Daoy (cell line): ENCODE results near the gene TIMD4. TPM values are rescaled to one million over a fixed set of nuclear protein-coding genes. Genes with fewer than 3 reads are reported as not detected.
"Not testable (repeated sequence)": the region's sequence is repeated elsewhere in the genome, so short reads cannot be mapped to it uniquely, and the experiment has no call there.

ENCODE experiments used
- DNase-seq: peaks from one replicate; pipeline ENCODE4 v3.0.0-alpha.2; 2015; ENCODE audit warnings: low read depth
- total RNA-seq: library from RNA; depleted of rRNA; stranded (reverse); fragments of >200 nt; shearing (Covaris generic); gene quantifications from 2 replicates; pipeline ENCODE4 v1.2.3, GENCODE V29; 2014; rRNA removed

TIMD4 gene
- total RNA-seq = not detected in 2 replicates

DNA sequence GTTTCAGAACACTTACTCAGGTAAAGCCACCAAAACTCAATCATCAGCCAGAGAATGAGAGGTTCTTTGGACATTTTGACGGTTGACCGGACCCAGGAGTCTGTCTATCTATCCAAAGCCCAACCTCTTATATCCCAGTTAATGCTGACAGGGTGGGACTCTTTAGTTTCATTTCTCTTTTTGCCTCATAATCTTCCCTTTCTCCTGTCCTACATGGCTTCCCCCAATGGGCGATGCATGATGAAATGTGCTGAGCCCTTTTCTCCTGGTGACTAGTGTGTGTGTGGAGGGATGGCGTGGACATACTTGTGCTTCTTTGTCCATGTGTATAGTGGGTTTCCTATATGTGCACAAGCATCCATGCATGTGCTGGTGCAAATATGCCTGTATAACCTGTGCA, at the start of gene TIMD4:
TSS of gene TIMD4 (minus strand) at position 102 of the 400 bp plus-strand sequence. CDS start at position 74, 28 bp downstream.
- DNase-seq = no peak

DNA sequence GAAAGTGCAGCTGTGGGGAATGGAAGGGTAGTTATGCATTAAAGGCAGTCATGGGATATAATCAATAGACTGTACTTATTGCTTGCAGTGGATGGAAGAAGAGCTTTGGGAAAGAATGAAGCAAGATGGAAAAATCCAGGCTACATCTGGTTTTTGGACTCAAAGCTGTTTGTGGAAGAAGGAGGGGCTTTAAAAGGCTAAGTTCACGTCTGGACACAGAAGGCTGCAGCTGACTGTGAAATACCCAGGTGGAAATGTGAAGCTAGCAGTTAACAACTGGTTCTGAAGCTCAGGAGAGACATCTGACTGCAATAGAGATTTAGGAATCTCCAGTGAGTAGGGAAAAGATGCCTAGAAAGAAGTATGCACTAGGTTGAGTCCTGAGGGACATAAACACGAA, 43.2 kb upstream of the TIMD4 start:
- no peak for DNase-seq

DNA sequence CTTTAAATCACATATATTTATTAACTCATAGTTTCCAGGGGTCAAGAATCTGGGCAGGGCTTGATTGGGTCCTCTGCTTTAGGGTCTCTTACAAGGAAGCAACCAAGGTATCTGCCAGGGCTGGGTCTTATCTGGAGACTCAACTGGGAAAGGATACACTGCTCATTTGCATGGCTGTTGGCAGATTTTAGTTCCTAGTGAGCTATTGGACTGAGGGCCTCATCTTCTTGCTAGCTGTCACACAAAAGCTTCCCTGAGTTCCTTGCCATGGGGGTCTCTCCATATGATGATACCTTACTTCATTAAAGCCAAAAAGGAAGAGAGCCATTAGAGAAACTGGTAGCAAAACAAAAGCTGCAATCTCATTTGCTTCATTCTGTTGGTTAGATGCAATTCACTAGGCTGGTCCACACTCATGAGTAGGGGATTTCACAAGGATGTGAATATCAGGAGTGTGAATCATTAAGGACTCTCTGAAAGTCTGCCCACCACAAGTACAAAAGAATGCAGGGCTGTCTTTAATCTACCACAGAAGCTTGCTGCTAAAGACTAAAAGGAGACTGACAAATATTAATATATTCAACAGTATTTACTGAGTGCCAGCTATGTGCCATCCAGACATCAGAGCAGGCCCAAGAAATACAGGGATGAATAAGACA, 42.0 kb upstream of the TIMD4 start:
- DNase-seq = peak; percentile 25

DNA sequence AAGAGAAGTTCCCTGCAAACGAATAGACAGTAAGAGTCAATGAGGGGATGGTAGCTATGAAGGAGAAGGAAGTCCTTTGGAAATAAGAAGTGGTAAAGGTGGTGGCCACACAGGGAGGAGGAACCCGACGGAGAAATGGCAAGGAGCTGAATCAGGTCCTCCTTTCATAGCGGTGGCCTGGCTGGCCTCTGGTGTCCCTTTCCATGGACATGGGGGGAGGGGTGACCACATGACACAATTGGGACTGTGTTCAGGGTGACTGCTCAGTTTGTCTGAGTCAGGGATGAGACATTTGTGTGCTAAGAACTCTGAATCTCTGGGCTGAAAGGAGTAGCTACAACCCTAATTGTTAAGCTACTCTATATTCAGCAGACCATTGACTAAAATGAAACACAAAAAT, 28.7 kb upstream of the TIMD4 start:
- peak; percentile 12 for DNase-seq

DNA sequence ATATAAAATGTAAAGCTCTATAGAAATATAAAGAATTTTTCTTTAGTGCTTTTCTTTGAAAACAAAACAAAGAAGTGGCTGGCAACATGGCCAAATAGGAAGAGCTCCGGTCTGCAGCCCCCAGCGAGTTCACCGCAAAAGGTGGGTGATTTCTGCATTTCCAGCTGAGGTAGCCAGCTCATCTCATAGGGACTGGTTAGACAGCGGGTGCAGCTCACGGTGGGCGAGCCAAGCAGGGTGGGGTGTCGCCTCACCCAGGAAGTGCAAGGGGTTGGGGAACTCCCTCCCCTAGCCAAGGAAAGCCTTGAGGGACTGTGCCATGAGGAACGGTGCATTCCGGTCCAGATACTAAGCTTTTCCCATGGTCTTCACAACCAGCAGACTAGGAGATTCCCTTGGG, 21.0 kb upstream of the TIMD4 start:
- DNase-seq = no peak

DNA sequence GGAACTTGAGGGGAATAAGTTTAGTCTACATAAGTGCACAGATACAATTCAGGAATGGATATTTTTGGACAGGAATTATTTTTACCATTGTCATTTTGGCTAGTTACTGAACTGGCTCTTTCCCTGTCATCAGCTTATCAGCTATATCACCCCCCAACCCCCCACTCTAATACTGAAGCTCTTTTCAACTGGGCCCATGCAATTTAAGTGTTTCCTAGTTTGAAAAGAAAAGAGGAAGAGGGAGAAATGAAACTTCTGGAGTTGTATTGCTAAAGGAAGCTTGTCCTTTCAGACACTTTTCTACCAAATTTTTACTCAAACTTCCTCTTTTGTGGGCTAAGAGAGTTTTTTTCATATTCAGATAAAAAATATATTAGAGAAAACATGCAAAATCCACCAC, 18.5 kb upstream of the TIMD4 start:
- no peak for DNase-seq

DNA sequence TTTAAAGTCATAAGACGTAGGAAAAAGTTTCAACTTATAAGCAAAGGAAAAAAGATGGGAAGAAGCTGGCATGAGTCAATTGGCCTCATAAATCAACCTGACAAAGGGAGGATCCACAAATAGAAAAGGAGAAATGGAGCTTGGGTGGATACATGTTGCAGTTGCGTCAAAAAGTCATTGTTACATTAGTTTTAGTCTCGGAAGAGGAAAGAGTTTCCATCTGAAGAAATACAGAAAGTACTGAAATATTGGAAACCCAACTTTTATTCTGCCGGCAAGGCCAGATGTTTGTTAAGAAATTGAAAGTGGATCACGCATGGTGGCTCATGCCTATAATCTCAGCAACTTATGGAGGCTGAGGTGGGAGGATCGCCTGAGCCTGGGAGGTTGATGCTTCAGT, 11.3 kb upstream of the TIMD4 start:
- no peak for DNase-seq

DNA sequence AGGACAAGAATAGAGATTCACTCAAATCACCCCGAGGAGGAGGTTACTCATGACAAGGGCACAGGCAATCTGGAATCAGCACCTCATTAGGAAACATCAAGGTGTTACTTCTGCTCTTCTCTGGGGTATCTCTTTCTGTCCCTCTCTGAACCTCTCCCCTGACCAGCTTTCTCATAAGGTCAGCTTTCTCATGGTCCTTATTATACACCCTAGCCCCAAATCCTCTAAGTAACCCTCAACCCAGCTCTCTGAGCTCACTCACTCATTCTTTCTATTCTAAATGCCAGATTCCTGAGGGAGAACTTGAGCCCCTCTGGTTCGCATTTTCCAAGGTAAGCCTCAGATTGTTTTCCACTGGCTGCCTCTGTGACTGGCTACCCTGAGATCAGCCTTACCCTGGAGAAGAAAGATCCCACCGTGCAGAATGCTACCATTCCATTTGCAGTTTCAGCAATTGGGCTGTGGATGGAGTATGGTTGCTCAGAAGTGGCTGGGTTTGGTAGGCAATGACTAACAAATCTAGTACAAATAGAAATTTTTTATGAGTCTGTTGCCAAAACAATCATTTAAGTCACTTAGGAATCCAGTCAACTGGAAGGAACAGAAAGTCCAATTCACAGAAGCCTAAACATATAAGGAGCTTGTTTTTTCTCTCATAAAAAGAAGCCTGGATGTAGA, 9.0 kb upstream of the TIMD4 start:
- peak; percentile 33 for DNase-seq

DNA sequence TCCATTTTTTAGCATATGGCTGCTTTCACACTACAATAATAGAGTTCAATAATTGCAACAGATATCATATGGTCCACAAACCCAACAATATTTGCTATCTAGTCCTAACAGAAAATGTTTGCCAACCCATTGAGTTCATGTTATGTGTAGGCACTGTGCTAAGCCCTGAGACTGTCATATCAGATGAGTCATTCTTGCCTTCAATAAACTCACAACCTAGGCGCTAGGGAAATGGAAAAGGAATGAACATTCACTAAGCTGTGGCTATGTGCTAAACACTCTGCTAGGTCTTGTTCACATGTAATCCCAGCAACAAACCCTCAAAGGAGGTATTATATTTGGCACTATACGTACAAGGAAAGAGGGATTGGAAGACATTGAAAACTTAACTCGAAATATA, 8.4 kb upstream of the TIMD4 start:
- no peak for DNase-seq

DNA sequence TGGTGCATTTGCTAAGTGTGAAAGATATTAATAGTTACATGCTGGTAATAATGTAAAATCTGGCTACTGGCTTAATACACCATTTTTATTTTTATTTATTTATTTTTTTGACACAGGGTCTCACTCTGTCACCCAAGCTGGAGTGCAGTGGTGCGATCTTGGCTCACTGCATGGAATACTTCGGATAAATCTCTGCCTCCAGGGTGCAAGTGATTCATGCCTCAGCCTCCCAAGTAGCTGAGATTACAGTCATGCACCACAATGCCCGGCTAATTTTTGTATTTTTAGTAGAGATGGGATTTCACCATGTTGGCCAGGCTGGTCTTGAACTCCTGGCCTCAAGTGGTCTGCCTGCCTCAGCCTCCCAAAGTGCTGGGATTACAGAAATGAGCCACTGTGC, 4.4 kb upstream of the TIMD4 start:
- DNase-seq = peak; percentile 11

DNA sequence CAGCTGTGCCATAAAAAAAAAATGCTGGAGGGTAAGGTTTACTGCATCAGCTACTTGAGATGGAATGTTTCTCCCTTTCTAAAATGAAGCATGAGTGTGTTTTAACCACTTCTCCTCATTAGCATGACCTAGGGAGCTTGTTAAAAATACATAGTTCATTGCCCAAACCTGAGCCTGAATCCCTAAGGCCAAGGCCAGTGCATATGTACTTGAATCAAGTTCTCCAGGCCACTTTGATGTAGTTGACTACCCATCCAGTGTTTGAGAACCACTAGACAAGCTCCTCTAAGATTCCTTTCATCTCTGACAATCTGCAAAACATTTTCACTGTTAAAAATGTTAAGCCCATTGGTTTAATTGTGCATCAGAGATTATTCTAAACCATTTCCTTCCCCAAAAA, 6.7 kb downstream of the TIMD4 start:
- DNase-seq = no peak

DNA sequence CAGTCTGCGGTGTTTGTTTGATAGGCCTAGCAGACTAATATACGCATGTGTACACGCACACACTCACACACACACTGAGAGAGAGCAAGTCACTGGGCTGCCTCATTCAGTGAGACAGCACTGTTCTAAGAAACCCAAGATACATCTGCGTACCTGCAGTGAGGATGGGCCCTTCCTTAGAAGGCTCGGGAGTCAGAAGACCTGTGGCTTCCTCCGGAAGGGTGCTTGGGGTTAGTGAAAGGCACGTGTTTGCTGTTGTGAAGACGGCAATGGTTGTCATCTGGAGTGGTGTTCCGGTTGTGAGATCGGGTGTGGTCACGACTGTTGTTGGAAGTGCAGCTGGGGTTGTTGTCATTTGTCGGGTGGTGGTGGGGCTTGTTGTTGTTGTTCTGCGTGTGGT, 11.7 kb downstream of the TIMD4 start:
- DNase-seq = no peak

DNA sequence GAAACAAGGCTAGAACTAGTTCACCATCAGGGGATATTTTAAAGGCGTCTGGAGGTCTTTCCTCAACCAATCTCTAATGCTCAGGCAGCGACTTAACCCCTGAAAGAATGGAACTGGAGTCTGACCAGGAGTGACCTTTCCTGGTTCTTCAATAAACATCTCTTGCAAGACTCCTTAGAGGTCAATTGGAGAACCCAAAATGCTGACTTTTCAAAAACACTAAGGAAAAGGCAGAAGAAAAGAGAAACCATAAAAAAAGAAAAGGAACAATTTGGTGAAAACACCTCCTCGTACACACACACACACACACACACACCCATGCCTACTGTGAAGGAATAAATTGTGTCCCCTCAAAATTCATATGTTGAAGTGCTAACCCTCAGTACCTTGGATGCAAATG, 12.3 kb downstream of the TIMD4 start:
- DNase-seq = no peak

DNA sequence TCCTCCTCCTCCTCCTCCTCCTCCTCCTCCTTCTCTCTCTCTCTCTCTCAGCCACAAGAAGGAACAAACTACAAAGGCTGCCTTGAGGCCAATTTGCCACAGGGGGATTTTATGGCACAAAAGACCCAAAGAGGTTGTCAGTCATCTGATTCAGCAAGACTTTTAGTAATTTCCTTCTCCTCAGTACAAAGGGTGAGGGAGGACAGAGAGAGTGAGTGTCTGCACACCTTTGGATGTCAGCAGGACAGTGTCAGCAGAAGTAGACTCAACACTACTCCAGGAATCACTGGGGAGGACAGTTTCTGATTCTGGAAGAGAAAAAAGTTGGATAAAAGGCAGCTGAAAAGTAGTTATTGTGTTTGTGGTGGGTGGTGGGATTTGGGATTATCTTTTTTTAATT, 13.6 kb downstream of the TIMD4 start:
- DNase-seq = no peak

DNA sequence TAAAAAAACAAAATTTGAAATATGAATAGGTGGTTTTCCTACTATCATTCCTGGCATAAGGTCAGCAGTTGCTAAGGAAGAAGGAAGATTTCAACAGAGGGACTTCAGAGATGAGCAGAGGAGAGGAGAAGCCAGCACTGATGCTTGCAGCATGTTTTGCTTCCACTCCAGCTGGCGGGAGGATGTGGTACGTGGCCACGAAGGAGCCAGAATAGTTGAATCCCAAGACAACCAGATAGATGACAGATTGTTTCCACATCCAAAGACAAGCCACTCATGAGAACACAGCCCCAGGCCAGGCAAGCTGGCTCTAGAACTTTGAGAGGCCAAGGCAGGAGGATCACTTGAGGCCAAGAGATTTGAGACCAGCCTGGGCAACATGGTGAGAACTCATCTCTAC, 15.1 kb downstream of the TIMD4 start:
- no peak for DNase-seq

DNA sequence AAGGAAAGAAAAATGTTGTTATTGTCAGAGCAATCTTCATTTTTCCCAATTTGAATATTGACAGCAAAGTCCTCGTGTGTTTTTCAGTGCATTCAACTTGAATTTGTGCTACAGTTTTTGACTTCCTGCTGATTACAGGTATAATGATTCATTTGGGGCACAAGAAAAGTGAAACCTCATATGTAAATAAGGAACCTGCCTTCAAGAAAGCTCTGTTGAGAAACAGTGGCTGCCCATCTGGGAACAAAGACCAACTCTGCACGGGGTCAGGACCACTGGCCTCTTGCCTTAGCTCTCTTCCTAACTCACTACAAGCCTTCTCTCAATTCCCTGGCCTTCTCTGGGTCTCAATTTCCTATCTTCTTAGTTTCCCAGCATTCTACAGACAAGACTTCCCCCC, 21.0 kb downstream of the TIMD4 start:
- no peak for DNase-seq

DNA sequence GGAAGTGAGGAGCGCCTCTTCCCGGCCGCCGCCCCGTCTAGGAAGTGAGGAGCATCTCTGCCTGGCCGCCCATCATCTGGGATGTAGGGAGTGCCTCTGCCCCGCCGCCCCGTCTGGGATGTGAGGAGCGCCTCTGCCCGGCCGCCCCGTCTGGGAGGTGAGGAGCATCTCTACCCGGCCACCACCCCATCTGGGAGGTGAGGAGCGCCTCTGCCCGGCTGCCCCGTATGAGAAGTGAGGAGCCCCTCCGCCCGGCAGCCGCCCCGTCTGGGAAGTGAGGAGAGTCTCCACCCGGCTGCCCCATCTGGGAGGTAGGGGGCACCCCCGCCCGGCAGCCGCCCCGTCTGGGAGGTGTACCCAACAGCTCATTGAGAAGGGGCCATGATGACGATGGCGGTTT, 22.6 kb downstream of the TIMD4 start:
- not testable (repeated sequence) for DNase-seq

DNA sequence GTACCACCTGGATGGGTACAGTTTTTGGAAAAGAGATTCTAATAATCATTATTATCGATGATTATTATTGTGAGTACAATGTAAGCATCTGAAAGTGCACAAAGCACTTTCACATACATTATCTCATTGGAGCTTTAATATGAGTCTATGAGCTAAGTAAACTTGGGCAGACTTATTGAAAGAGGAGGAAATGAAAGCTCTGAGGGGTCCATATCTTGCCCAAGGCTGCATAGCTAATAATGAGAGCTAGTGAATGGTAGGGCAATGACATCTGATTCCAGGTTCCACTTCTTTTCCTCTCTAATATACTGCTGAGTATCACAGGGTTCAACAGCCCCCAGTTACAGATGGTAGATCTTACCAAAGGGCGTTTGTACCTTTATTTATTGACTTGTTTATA, 26.1 kb downstream of the TIMD4 start:
- DNase-seq = no peak

DNA sequence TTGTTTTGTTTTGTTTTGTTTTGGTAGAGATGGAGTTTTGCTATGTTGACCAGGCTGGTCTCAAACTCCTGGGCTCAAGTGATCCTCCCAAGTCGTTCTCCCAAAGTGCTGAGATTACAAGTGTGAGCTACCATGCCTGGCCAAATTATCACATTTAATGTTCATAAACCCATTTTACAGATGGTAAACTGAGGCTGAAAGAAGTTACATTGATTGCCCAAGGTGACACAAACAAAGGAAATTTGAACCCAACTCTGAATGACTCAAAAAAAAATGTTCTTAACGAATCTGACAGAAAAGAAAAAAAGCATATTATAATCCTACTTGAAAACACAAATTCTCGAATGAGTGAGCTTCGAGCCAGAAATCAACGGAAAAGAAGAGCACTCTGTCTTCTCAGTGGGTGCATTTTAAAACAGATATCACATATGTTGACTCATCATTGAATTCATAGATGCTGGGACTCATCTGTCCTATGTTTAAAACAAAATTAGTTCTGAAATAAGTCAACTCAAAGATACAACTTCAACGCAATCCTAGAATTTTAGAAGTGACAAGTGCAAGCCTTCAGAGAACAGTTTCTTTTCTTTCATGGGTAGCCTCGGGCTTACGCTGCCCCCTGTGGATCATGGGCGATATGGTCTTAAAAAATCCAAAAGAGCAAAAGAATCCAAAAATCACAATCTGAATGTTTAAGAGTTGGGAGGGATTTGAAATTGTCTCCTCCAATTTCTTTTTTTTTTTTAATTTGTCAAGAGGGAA, 28.4 kb downstream of the TIMD4 start:
- peak; percentile 28 for DNase-seq

DNA sequence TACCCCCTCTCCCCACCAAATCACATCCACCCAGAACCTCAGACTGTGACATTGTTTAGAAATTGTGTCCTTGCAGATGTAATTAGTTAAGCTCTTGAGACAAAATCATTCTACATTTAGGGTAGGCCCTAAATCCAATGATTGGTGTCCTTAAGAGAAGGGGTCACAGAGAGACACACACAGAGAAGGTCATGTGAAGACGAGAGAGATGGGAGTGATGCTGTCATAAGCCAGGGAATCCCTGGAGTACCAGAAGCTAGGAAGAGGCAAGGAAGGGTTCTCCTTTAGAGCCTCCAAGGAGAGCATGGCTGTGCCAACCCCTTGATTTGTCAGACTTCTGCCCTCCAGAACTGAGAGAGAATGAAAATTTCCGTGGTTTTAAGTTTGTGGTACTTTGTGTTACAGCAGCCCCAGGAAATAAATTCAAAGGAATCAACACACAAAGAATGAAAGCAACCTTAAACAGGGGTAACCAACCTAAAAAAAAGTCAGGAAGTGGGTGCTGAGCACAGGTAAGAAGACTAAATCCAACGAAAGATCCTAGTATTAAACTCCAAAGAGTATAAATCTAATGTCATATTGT, 33.6 kb downstream of the TIMD4 start:
- DNase-seq = no peak

DNA sequence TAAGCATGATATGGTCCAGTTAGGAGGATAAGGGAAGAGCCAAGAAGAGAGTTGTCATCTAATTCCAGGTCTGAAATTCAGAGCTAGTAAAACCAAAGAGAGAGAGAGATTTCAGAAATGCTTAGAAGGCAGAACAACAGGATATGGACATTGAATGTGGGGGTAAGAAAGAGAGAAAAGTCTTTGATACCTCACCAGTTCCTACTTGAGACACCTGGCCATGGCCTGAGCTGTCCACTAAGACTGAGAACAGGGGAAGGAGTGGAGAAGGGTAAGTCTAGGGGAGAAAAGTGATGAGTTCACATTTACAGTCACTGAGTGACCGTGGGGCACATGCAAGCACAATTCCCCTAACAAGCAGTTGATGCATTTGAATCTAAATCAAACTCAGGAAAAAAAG, 35.5 kb downstream of the TIMD4 start:
- no peak for DNase-seq

DNA sequence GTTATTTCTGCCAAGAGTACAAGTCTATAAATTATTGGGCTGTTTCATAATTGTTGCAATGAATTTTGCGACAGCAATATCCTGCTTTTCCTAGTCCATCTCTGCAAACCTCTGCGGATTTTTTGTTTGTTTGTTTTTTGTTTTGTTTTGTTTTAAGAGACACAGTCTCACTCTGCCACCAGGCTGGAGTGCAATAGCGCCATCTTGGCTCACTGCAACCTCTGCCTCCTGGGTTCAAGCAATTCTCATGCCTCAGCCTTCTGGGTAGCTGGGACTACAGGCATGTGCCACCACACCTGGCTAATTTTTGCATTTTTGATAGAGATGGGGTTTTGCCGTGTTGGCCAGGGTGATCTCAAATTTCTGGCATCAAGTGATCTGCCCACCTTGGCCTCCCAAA, 37.3 kb downstream of the TIMD4 start:
- DNase-seq = not testable (repeated sequence)
